ENCODE data around the gene GMCL2.

Gene GMCL2

DNA sequence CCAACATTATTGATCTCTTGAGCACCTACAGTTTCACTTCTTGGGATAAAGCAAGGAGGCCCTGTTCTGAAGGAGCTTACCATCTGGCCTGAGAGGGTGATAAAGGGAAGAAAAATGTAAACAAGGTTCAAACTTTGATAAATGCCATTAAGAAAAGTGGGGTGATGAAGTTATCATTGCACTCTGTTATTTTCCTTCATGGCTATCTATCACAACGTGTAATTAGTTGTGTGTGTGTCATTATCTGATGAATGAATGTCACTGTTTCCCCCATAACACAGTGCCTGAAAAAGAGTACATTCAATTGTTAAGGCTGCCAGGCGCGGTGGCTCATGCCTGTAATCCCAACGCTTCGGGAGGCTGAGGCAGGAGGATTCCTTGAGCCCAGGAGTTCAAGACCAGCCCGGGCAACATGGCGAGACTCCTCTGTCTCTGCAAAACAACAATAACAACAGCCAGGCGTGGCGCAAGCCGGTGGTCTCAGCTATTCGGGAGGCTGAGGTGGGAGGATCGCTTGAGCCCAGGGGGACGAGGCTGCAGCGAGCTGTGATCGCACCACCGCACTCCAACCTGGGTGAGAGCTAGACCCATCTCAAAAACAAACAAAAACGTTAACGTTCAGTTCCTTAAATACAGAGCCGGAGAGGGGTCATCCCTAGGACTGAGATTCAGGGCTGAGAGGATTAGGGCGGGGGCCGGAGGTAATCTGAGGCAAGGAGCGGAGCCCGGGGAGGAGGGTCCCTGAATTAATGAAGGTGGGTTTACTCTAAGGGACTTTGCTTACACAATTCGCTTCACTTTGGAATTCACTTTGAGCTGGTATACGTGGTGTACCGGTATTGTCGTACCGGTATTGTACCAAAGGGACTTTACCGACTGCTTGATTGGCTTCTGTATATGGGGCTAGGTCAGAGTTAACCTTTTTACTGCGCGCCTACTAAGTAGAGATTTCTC is 34.4 kb downstream of the GMCL2 start:
- H3K9me3 ChIP-seq (replicated peaks in 1 of 11), result no peaks in the 10 kb centered on the region
- peaks cover 35 to 52% (median 50%) of the 10 kb centered on the region in 11 experiments for H3K36me3 ChIP-seq
- peak overlapping the region; percentile 43 to 87 (median 80); a peak in 21 of 22 replicates for H3K27ac ChIP-seq
- no peak for TF ChIP-seq Cebpa-rat (IDR thresholded peaks at IDR 0.05)
- H4K20me1 ChIP-seq, result peaks cover 0 to 52% (median 40%) of the 10 kb centered on the region in 11 experiments; a peak in 18 of 22 replicates
- H3K4me2 ChIP-seq, result peak overlapping the region; percentile 78 to 99 (median 95)
- H3K9ac ChIP-seq, result peak overlapping the region; percentile 82 to 93 (median 86)
- H3K4me3 ChIP-seq, result peak overlapping the region; percentile 76 to 98 (median 88)
- H3K27me3 ChIP-seq, result no peaks in the 10 kb centered on the region
- peaks cover 31 to 53% (median 48%) of the 10 kb centered on the region in 10 experiments for H3K4me1 ChIP-seq

DNA sequence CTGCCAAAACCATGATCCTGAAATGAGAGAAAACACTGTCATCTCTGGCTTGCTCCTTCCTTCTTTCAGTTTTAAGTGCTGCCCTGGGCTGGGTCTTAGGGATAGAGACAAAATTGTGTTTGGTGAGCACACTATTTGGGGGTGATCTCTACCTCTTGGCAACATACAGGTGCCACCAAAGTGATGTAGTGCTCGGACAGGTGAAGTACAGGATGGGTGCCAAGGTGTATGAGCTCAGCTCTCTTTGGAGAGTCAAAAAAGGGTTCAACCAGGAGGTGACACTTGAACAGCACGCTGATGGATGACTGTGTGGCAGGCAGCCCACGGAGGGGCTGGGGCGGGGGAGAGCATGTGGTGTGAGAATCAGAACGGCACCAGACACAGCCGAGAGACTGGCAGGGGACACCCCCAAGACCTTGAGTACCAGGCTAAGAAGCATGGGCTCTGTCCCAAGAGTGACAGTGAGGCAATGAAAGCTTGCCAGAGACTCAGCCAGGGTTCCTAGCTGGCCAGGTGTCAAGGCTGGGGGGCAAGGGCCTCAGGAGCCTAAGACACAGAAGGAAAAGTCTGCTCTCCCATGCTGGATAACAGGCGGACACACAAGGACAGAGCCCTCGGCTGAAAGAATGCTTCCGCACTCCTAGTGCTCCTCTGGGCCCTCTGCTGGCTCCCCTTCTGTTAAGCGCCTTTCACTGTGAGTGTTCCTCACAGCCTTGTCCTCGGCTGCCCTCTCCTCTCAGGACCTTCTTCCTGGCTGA is 36.0 kb downstream of the GMCL2 start:
- peaks cover 31 to 53% (median 48%) of the 10 kb centered on the region in 10 experiments for H3K4me1 ChIP-seq
- no peaks in the 10 kb centered on the region for H3K27me3 ChIP-seq
- H3K9ac ChIP-seq, result peak overlapping the region in 10 of 11 experiments; percentile 15 to 93 (median 86); a peak in 15 of 22 replicates
- peaks cover 51 to 68% (median 66%) of the 10 kb centered on the region in 11 experiments for H3K36me3 ChIP-seq
- no peaks in the 10 kb centered on the region for H3K9me3 ChIP-seq (replicated peaks in 1 of 11)
- peaks cover 0 to 68% (median 56%) of the 10 kb centered on the region in 11 experiments; a peak in 20 of 22 replicates for H4K20me1 ChIP-seq
- TF ChIP-seq Cebpa-rat (IDR thresholded peaks at IDR 0.05), result no peak
- H3K4me3 ChIP-seq, result no peak overlapping the region
- peak overlapping the region in 5 of 11 experiments; percentile 33 to 94 (median 41); a peak in 5 of 22 replicates for H3K4me2 ChIP-seq
- H3K27ac ChIP-seq, result no peak overlapping the region

- Histone ChIP-seq H3K36me3 (peaks cover 67 to 86% (median 82%) of the 10 kb centered on the region in 11 experiments), H3K4me1 (peaks cover 18 to 39% (median 36%) of the 10 kb centered on the region in 10 experiments), H4K20me1 (peaks cover 0 to 80% (median 64%) of the 10 kb centered on the region in 11 experiments; a peak in 20 of 22 replicates), H3K27ac (no peak overlapping the region), H3K9ac (peak overlapping the region in 8 of 11 experiments; percentile 11 to 89 (median 33); a peak in 6 of 22 replicates), H3K4me3 (no peak overlapping the region), H3K27me3 (no peaks in the 10 kb centered on the region), H3K4me2 (peak overlapping the region in 3 of 11 experiments; percentile 33 to 41 (median 41); a peak in 3 of 22 replicates), H3K9me3 (replicated peaks in 1 of 11) (no peaks in the 10 kb centered on the region)
- no peak for TF ChIP-seq Cebpa-rat (IDR thresholded peaks at IDR 0.05)
These were observed 37.8 kb downstream of the GMCL2 start for GRCh38 chr5:178149199-178149932.

- Histone ChIP-seq H3K27me3 (no peaks in the 10 kb centered on the region), H3K27ac (no peak overlapping the region), H3K9me3 (replicated peaks in 1 of 11) (no peaks in the 10 kb centered on the region), H3K4me2 (no peak overlapping the region), H3K4me1 (peaks cover 8 to 30% (median 27%) of the 10 kb centered on the region in 10 experiments; a peak in 19 of 20 replicates), H3K9ac (no peak overlapping the region), H4K20me1 (peaks cover 0 to 91% (median 69%) of the 10 kb centered on the region in 11 experiments; a peak in 20 of 22 replicates), H3K36me3 (peaks cover 87 to 100% (median 99%) of the 10 kb centered on the region in 11 experiments), H3K4me3 (no peak overlapping the region)
- TF ChIP-seq Cebpa-rat (IDR thresholded peaks at IDR 0.05), result no peak
These were observed 39.8 kb downstream of the GMCL2 start for GRCh38 chr5:178147406-178147805.

GRCh38 chr5:178145965-178146820 is 41.0 kb downstream of the GMCL2 start:
- peaks cover 0 to 91% (median 65%) of the 10 kb centered on the region in 11 experiments; a peak in 20 of 22 replicates for H4K20me1 ChIP-seq
- H3K9ac ChIP-seq, result no peak overlapping the region
- no peak for TF ChIP-seq Cebpa-rat (IDR thresholded peaks at IDR 0.05)
- H3K27ac ChIP-seq, result no peak overlapping the region
- no peak overlapping the region for H3K4me2 ChIP-seq
- H3K9me3 ChIP-seq (replicated peaks in 1 of 11), result no peaks in the 10 kb centered on the region
- peaks cover 0 to 18% (median 15%) of the 10 kb centered on the region in 10 experiments; a peak in 15 of 20 replicates for H3K4me1 ChIP-seq
- no peak overlapping the region for H3K4me3 ChIP-seq
- H3K36me3 ChIP-seq, result peaks cover 82 to 100% (median 96%) of the 10 kb centered on the region in 11 experiments
- H3K27me3 ChIP-seq, result no peaks in the 10 kb centered on the region

DNA sequence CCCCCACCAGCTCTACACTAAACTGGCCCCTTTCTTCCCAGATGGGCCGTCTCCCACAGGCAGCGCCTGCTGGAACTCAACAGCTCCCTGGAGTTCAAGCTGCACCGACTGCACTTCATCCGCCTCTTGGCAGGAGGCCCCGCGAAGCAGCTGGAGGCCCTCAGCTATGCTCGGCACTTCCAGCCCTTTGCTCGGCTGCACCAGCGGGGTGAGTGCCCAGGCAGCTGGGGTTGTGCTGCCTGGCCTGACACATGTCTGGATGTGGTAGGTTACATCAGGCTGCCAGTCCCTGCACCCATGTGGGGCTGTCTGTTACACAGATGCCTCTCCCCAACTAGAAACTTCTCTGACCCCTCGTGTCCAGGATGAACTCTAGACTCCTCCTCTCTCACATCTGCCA is 43.3 kb downstream of the GMCL2 start:
- peaks cover 0 to 82% (median 46%) of the 10 kb centered on the region in 11 experiments; a peak in 20 of 22 replicates for H4K20me1 ChIP-seq
- no peaks in the 10 kb centered on the region for H3K4me1 ChIP-seq
- H3K9ac ChIP-seq, result no peak overlapping the region; a peak in 1 of 22 replicates
- peaks cover 60 to 97% (median 78%) of the 10 kb centered on the region in 11 experiments for H3K36me3 ChIP-seq
- no peak overlapping the region for H3K27ac ChIP-seq
- H3K4me2 ChIP-seq, result no peak overlapping the region
- H3K4me3 ChIP-seq, result no peak overlapping the region
- no peaks in the 10 kb centered on the region for H3K9me3 ChIP-seq (replicated peaks in 1 of 11)
- no peaks in the 10 kb centered on the region for H3K27me3 ChIP-seq
- TF ChIP-seq Cebpa-rat (IDR thresholded peaks at IDR 0.05), result no peak

DNA sequence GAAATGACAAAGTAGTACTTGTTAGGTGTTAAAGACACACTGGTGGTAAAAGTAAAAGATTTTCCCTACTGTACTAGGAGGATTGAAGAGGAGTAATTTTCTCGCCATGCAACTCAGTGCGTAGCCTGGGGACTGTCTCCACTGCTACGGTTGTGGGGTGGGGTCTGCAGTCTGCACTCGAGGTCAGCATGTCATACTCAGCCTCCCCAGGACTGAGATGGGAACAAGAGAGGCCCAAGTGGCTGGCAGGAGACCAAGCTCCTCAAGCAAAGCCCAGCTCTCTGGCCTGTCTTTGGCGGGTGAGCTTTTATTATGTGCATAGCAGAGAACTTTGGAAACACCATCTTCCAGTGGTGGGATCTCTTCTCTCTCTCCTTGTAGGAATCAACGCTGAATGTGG is 43.9 kb downstream of the GMCL2 start:
- H3K36me3 ChIP-seq, result peaks cover 54 to 97% (median 72%) of the 10 kb centered on the region in 11 experiments
- no peak for TF ChIP-seq Cebpa-rat (IDR thresholded peaks at IDR 0.05)

More for the DNA sequence above, 43.9 kb downstream of the GMCL2 start:
- H3K27ac ChIP-seq, result no peak overlapping the region
- no peaks in the 10 kb centered on the region for H3K4me1 ChIP-seq
- H3K4me2 ChIP-seq, result no peak overlapping the region
- H3K9me3 ChIP-seq (replicated peaks in 1 of 11), result no peaks in the 10 kb centered on the region
- H3K27me3 ChIP-seq, result no peaks in the 10 kb centered on the region
- H3K9ac ChIP-seq, result no peak overlapping the region; a peak in 2 of 22 replicates
- peaks cover 0 to 76% (median 40%) of the 10 kb centered on the region in 11 experiments; a peak in 19 of 22 replicates for H4K20me1 ChIP-seq
- no peak overlapping the region for H3K4me3 ChIP-seq

Measured in BLaER1 treated with 17β-estradiol and CSF1 and Interleukin-3, amounts not matched to agents 10 nM and 100 nM (cell line).